Tibial nerve (tissue), 3 donors: ENCODE data around the gene JOSD2.

Source experiments
- POLR2A ChIP-seq, 2 donors: fragments of 450-650 bp; IDR thresholded peaks; one replicate each; pipeline ENCODE4 v1.6.1; 2017; ENCODE audit warnings: antibody characterized with exemption in 2 of 2, mild to moderate bottlenecking in 2 of 2, moderate library complexity in 2 of 2
- TF ChIP-seq, protein P1 (sequence below), 5 experiments: fragments of 200-600 bp in 3 of 5; fragments of 450-650 bp in 2 of 5; sonication (generic) in 3 of 5; IDR thresholded peaks; one replicate each; pipeline ENCODE4 v1.5.1; 2016 to 2019; ENCODE audit warnings: antibody characterized with exemption in 5 of 5, mild to moderate bottlenecking in 3 of 5, moderate library complexity in 2 of 5

DNA sequence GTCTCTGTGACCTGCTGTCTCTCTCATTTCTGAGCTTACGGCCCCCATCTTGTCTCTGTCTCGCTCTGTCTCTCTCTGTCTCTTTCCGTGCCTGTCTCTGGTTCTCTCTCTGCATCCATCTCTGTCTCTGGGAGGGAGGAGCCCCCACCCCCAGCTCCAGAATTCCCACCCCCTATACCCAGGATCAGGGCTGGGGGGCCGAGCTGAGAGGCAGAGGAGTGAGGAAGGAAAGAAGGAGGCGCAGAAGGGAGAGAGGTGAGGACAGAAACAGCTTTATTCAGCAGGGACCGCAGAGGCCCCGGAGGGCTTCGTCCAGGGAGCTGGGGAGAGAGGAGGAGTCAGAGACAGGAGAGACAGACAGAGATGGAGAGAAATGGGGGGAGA is 14.0 kb downstream of the JOSD2 start:
- TF ChIP-seq POLR2A (IDR thresholded peaks at IDR 0.05), result no peak
- TF ChIP-seq, protein P1, sequence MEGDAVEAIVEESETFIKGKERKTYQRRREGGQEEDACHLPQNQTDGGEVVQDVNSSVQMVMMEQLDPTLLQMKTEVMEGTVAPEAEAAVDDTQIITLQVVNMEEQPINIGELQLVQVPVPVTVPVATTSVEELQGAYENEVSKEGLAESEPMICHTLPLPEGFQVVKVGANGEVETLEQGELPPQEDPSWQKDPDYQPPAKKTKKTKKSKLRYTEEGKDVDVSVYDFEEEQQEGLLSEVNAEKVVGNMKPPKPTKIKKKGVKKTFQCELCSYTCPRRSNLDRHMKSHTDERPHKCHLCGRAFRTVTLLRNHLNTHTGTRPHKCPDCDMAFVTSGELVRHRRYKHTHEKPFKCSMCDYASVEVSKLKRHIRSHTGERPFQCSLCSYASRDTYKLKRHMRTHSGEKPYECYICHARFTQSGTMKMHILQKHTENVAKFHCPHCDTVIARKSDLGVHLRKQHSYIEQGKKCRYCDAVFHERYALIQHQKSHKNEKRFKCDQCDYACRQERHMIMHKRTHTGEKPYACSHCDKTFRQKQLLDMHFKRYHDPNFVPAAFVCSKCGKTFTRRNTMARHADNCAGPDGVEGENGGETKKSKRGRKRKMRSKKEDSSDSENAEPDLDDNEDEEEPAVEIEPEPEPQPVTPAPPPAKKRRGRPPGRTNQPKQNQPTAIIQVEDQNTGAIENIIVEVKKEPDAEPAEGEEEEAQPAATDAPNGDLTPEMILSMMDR (IDR thresholded peaks at IDR 0.05), result no peak
